ENCODE data around the gene GNAS.
"Not testable (repeated sequence)": the region's sequence is repeated elsewhere in the genome, so short reads cannot be mapped to it uniquely, and the experiment has no call there.

Gene GNAS

GRCh38 chr20:58852543-58853271 lies at the start of gene GNAS:
TSS of gene GNAS (plus strand) at chr20:58852716.
- peak; percentile 29 for DNase-seq

- no peak for DNase-seq
Measured at GRCh38 chr20:58803533-58803932, 49.0 kb upstream of the GNAS start.

GRCh38 chr20:58807801-58808200 lies 44.7 kb upstream of the GNAS start:
- DNase-seq, result no peak

GRCh38 chr20:58808271-58809046 lies 44.1 kb upstream of the GNAS start:
- DNase-seq, result no peak

- no peak for DNase-seq
Measured at GRCh38 chr20:58810116-58810878, 42.2 kb upstream of the GNAS start.

- DNase-seq, result no peak
Measured at GRCh38 chr20:58810879-58811250, 41.7 kb upstream of the GNAS start.

- DNase-seq, result no peak
Measured at GRCh38 chr20:58811334-58811733, 41.2 kb upstream of the GNAS start.

- no peak for DNase-seq
Measured at GRCh38 chr20:58813369-58813768, 39.1 kb upstream of the GNAS start.

- DNase-seq, result no peak
Measured at GRCh38 chr20:58815448-58815847, 37.1 kb upstream of the GNAS start.

GRCh38 chr20:58816051-58816450 lies 36.5 kb upstream of the GNAS start:
- no peak for DNase-seq

GRCh38 chr20:58816957-58817651 lies 35.4 kb upstream of the GNAS start:
- no peak for DNase-seq

GRCh38 chr20:58817748-58818147 lies 34.8 kb upstream of the GNAS start:
- no peak for DNase-seq

GRCh38 chr20:58818586-58819285 lies 33.8 kb upstream of the GNAS start:
- peak; percentile 33 for DNase-seq

GRCh38 chr20:58819921-58820320 lies 32.6 kb upstream of the GNAS start:
- no peak for DNase-seq

- not testable (repeated sequence) for DNase-seq
Measured at GRCh38 chr20:58820515-58820914, 32.0 kb upstream of the GNAS start.

GRCh38 chr20:58822149-58822548 lies 30.4 kb upstream of the GNAS start:
- no peak for DNase-seq

- DNase-seq, result no peak
Measured at GRCh38 chr20:58822748-58823730, 29.5 kb upstream of the GNAS start.

GRCh38 chr20:58824843-58825242 lies 27.7 kb upstream of the GNAS start:
- no peak for DNase-seq

GRCh38 chr20:58825450-58825849 lies 27.1 kb upstream of the GNAS start:
- no peak for DNase-seq

GRCh38 chr20:58826271-58826670 lies 26.2 kb upstream of the GNAS start:
- DNase-seq, result no peak

GRCh38 chr20:58828136-58828535 lies 24.4 kb upstream of the GNAS start:
- DNase-seq, result no peak

Measured in HCEC 1CT (cell line).